Measurements from ENCODE around the gene ATG7.
"Not testable (repeated sequence)": the region's sequence is repeated elsewhere in the genome, so short reads cannot be mapped to it uniquely, and the experiment has no call there.

ATG7 gene

DNA sequence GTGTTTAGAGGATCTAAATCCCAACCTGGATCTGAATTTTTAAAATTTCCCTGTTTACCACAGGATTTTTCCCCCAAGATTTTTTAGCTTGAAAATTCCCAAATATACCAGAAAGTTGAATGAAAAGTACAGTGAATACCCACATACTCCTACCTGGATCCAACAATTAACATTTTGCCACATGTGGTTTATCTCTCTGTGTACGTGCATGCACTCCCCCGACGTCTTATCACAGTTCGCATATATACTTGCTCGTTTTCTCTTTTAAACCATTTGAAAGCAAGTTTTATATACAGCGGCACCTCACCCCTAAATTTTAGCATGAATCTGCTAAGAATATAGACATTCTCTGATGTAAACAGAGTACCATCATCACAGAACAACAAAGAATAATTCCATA is 165.3 kb downstream of the ATG7 start:
- no peak overlapping the region for H3K9ac ChIP-seq (ENCODE audit: low read length)
- H3K36me3 ChIP-seq (replicated peaks; ENCODE audit: insufficient read depth, low read length): no peaks in the 10 kb centered on the region
- TF ChIP-seq EZH2 (optimal IDR thresholded peaks at IDR 0.05; ENCODE audit: low read depth, low read length) (no peak), EZH2phosphoT487 (IDR thresholded peaks at IDR 0.05; ENCODE audit: low read length) (no peak)
- TF ChIP-seq, protein P1, sequence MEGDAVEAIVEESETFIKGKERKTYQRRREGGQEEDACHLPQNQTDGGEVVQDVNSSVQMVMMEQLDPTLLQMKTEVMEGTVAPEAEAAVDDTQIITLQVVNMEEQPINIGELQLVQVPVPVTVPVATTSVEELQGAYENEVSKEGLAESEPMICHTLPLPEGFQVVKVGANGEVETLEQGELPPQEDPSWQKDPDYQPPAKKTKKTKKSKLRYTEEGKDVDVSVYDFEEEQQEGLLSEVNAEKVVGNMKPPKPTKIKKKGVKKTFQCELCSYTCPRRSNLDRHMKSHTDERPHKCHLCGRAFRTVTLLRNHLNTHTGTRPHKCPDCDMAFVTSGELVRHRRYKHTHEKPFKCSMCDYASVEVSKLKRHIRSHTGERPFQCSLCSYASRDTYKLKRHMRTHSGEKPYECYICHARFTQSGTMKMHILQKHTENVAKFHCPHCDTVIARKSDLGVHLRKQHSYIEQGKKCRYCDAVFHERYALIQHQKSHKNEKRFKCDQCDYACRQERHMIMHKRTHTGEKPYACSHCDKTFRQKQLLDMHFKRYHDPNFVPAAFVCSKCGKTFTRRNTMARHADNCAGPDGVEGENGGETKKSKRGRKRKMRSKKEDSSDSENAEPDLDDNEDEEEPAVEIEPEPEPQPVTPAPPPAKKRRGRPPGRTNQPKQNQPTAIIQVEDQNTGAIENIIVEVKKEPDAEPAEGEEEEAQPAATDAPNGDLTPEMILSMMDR (IDR thresholded peaks at IDR 0.05; ENCODE audit: low read length): no peak
- H3F3A ChIP-seq (ENCODE audit: insufficient read depth, low read length): no peaks in the 10 kb centered on the region
- H3K9me2 ChIP-seq (replicated peaks; ENCODE audit: insufficient read depth, low read length): no peaks in the 10 kb centered on the region
- H2AFZ ChIP-seq (ENCODE audit: low read length): no peak overlapping the region
- H3K4me3 ChIP-seq (ENCODE audit: low read length): no peak overlapping the region
- no peak for DNase-seq
- no peaks in the 10 kb centered on the region for H3K4me1 ChIP-seq (ENCODE audit: low read length)
- H3K4me2 ChIP-seq (ENCODE audit: low read depth, low read length): no peak overlapping the region
- H3K9me3 ChIP-seq (replicated peaks; ENCODE audit: insufficient read depth, low read length): no peaks in the 10 kb centered on the region
- H4K20me1 ChIP-seq (ENCODE audit: insufficient read depth, low read length): no peaks in the 10 kb centered on the region
- no peaks in the 10 kb centered on the region for H3K27me3 ChIP-seq (replicated peaks; ENCODE audit: insufficient read depth, low read length)
- no peaks in the 10 kb centered on the region for H3K79me2 ChIP-seq (ENCODE audit: low read length)
- H3K27ac ChIP-seq (ENCODE audit: low read length): no peak overlapping the region

DNA sequence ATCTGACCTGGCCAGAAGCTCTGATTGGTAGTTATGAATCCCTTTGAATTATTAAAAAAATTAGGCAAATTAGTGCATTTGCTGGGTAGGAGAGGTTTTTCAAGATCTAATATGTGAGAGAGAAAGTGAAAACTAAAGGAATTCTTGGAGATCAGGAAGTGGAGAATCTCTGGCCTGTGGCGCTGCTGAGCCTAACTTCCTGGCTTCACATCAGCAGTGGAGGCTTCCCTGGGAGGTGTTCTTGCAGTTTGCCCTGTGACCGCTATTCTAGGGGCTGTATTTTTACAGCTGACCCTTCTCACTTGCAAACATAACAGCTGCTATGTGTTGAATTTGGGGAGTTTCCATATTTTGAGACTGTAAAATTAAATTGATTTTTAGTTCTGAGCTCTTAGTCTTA is 166.4 kb downstream of the ATG7 start:
- H4K20me1 ChIP-seq (ENCODE audit: insufficient read depth, low read length): no peaks in the 10 kb centered on the region
- H3K9me3 ChIP-seq (replicated peaks; ENCODE audit: insufficient read depth, low read length): no peaks in the 10 kb centered on the region
- no peaks in the 10 kb centered on the region for H3F3A ChIP-seq (ENCODE audit: insufficient read depth, low read length)
- no peak for DNase-seq
- no peaks in the 10 kb centered on the region for H3K36me3 ChIP-seq (replicated peaks; ENCODE audit: insufficient read depth, low read length)
- H3K4me2 ChIP-seq (ENCODE audit: low read depth, low read length): no peak overlapping the region
- H3K4me3 ChIP-seq (ENCODE audit: low read length): no peak overlapping the region
- no peak overlapping the region for H3K9ac ChIP-seq (ENCODE audit: low read length)
- H2AFZ ChIP-seq (ENCODE audit: low read length): no peak overlapping the region
- no peaks in the 10 kb centered on the region for H3K27me3 ChIP-seq (replicated peaks; ENCODE audit: insufficient read depth, low read length)
- no peak overlapping the region for H3K27ac ChIP-seq (ENCODE audit: low read length)
- H3K79me2 ChIP-seq (ENCODE audit: low read length): no peaks in the 10 kb centered on the region
- no peaks in the 10 kb centered on the region for H3K9me2 ChIP-seq (replicated peaks; ENCODE audit: insufficient read depth, low read length)
- TF ChIP-seq, protein P1 (IDR thresholded peaks at IDR 0.05; ENCODE audit: low read length): no peak
- TF ChIP-seq EZH2 (optimal IDR thresholded peaks at IDR 0.05; ENCODE audit: low read depth, low read length) (no peak), EZH2phosphoT487 (IDR thresholded peaks at IDR 0.05; ENCODE audit: low read length) (no peak)
- no peaks in the 10 kb centered on the region for H3K4me1 ChIP-seq (ENCODE audit: low read length)

DNA sequence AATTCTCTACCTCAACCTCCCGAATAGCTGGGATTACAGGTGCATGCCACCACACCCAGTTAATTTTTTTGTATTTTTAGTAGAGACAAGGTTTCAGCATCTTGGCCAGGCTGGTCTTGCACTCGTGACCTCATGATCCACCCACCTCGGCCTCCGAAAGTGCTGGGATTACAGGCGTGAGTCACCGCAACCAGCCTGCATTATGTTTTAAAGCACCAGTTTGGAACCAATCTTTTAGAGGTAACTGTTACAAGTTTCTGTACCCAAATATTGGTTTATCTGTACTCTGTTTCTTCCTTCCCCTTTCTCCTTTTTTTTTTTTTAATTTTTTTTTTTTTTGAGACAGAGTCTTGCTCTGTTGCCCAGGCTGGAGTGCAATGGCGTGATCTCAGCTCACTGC is 169.1 kb downstream of the ATG7 start:
- not testable (repeated sequence) for H4K20me1 ChIP-seq (ENCODE audit: insufficient read depth, low read length); H3K9ac ChIP-seq (ENCODE audit: low read length); H3K27ac ChIP-seq (ENCODE audit: low read length); H3K79me2 ChIP-seq (ENCODE audit: low read length); H3K4me3 ChIP-seq (ENCODE audit: low read length); H3K36me3 ChIP-seq (replicated peaks; ENCODE audit: insufficient read depth, low read length); DNase-seq; H2AFZ ChIP-seq (ENCODE audit: low read length); H3K27me3 ChIP-seq (replicated peaks; ENCODE audit: insufficient read depth, low read length); H3K9me3 ChIP-seq (replicated peaks; ENCODE audit: insufficient read depth, low read length); H3F3A ChIP-seq (ENCODE audit: insufficient read depth, low read length); H3K4me1 ChIP-seq (ENCODE audit: low read length); H3K9me2 ChIP-seq (replicated peaks; ENCODE audit: insufficient read depth, low read length); H3K4me2 ChIP-seq (ENCODE audit: low read depth, low read length)

DNA sequence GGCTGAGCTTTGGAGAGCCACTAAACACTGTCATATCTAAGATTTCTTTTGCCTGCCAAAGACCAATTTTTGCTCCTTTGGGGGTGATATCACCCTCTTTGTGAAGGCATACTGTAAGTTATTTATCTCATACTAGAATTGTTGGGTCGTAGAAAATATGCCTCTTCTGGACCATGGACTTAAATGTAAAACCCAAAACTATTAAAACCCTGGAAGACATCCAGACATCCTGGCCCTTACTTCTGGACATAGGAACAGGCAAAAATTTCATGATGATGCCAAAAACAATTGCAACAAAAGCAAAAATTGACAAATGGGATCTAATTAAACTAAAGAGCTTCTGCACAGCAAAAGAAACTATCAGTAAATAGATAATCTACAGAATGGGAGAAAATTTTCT is 172.2 kb downstream of the ATG7 start:
- no peak for DNase-seq
- no peaks in the 10 kb centered on the region for H3K79me2 ChIP-seq (ENCODE audit: low read length)
- no peak overlapping the region for H3K9ac ChIP-seq (ENCODE audit: low read length)

DNA sequence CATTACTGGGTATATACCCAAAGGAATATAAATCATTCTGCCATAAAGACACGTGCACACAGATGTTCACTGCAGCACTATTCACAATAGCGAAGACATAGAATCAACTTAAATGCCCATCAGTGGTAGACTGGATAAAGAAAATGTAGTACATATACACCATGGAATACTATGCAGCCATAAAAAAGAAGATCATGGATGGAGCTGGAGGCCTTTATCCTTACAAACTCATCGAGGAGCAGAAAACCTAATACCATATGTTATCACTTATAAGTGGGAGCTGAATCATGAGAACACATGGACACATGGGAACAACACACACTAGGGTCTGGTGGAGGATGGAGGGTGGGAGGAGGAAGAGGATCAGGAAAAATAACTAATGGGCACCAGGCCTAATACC is 173.0 kb downstream of the ATG7 start:
- H3K9me2 ChIP-seq (replicated peaks; ENCODE audit: insufficient read depth, low read length); H3K9me3 ChIP-seq (replicated peaks; ENCODE audit: insufficient read depth, low read length); H3K27ac ChIP-seq (ENCODE audit: low read length); H3F3A ChIP-seq (ENCODE audit: insufficient read depth, low read length); H3K79me2 ChIP-seq (ENCODE audit: low read length); H3K4me2 ChIP-seq (ENCODE audit: low read depth, low read length); H2AFZ ChIP-seq (ENCODE audit: low read length); DNase-seq; H3K9ac ChIP-seq (ENCODE audit: low read length); H4K20me1 ChIP-seq (ENCODE audit: insufficient read depth, low read length); H3K27me3 ChIP-seq (replicated peaks; ENCODE audit: insufficient read depth, low read length); H3K36me3 ChIP-seq (replicated peaks; ENCODE audit: insufficient read depth, low read length); H3K4me1 ChIP-seq (ENCODE audit: low read length); H3K4me3 ChIP-seq (ENCODE audit: low read length): not testable (repeated sequence)

More for the DNA sequence above, 172.2 kb downstream of the ATG7 start:
- Histone ChIP-seq H3K4me1 (ENCODE audit: low read length) (no peaks in the 10 kb centered on the region), H3K4me3 (ENCODE audit: low read length) (no peak overlapping the region), H3K27ac (ENCODE audit: low read length) (no peak overlapping the region), H3F3A (ENCODE audit: insufficient read depth, low read length) (no peaks in the 10 kb centered on the region), H3K9me2 (replicated peaks; ENCODE audit: insufficient read depth, low read length) (no peaks in the 10 kb centered on the region), H3K36me3 (replicated peaks; ENCODE audit: insufficient read depth, low read length) (no peaks in the 10 kb centered on the region), H3K4me2 (ENCODE audit: low read depth, low read length) (no peak overlapping the region), H3K27me3 (replicated peaks; ENCODE audit: insufficient read depth, low read length) (no peaks in the 10 kb centered on the region), H2AFZ (ENCODE audit: low read length) (no peak overlapping the region), H3K9me3 (replicated peaks; ENCODE audit: insufficient read depth, low read length) (no peaks in the 10 kb centered on the region), H4K20me1 (ENCODE audit: insufficient read depth, low read length) (no peaks in the 10 kb centered on the region)
- TF ChIP-seq, protein P1 (IDR thresholded peaks at IDR 0.05; ENCODE audit: low read length): no peak
- no peak for TF ChIP-seq EZH2phosphoT487 (IDR thresholded peaks at IDR 0.05; ENCODE audit: low read length)
- no peak for TF ChIP-seq EZH2 (optimal IDR thresholded peaks at IDR 0.05; ENCODE audit: low read depth, low read length)

Measured in MM.1S (cell line).